CD4-positive, alpha-beta T cell treated with Interleukin-6 for 4 hours (primary cell): Measurements from ENCODE around the gene MGAT5.
"Not testable (repeated sequence)": the region's sequence is repeated elsewhere in the genome, so short reads cannot be mapped to it uniquely, and the experiment has no call there.

ENCODE experiments used
- DNase-seq: peaks from one replicate; pipeline ENCODE4 v3.0.0-alpha.2; 2020; ENCODE audit warnings: mixed read lengths

The MGAT5 gene

DNA sequence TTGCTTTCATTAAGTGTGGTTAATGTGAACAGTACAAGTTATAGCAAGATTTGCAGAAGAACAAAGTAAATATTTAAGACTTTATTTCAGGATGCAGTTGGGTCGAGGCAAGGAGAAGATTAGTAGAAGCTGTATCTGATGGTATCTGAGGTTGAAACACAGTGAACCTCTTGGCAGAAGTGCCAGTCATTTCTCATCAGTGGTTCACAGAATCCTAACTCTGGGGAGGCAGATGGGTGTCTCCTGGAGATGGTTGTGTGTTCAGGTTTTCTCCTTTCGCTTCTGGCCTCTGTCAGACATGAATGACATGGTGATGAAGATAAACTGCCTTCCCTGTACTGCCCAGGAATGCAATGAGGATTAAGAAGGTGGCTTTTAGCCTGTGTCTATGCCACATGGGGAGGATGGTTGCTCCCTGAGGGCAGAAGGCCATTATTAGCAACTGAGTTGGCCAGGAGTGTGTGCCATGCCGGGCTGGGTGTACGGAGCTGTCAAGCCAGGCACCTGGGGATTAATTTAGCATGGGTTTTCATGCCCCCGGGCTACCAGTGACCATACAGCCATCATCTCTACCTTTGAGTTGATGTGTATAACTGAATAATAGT is 28.0 kb downstream of the MGAT5 start:
- DNase-seq = no peak

GRCh38 chr2:134282629-134283400 is 28.9 kb downstream of the MGAT5 start:
- DNase-seq = peak; percentile 51

DNA sequence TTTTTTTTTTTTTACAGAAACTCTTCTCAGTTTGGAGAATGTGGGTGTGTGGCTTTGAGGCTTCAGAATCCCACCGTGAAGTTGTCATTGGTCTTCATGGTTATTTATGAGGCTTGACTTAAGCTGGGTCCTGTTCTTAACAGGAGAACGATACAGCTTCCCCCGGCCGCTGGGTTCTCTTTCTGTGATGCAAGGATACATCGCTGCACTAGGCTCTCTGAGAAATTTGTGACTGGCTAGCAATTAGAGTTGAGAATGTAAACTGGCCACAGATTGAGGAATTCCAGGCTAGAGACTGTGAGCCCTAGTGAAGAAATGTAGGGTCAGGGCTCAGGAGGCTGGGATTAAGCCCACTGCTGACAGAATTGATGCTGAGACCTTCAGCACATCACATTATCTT is 29.8 kb downstream of the MGAT5 start:
- DNase-seq = no peak

DNA sequence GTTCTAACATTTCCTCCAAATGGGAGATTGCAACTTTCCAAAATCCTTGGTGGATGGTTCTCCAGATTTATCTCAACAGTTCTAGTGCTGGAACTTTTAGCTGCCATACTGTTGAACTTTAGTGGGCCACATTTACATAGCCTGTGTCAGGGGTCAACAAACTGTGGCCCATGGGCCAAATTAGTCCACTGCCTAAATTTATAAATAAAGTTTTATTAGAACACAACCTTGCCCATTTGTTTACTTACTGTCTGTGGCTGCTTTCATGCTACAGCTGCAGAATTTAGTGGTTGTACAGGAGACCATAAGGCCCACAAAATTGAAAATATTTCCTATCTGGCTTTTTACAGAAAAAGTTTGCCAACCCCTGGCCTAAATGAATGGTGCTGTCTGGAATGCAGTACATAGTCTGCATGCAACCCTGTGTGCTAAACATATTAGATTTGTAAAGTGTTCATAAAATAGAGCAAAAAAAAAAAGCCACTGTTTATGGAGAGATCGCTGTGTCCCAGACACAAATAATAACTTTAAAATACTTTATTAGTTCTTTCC is 30.3 kb downstream of the MGAT5 start:
- DNase-seq = no peak

- no peak for DNase-seq
Measured at GRCh38 chr2:134287323-134287722, 33.5 kb downstream of the MGAT5 start.

DNA sequence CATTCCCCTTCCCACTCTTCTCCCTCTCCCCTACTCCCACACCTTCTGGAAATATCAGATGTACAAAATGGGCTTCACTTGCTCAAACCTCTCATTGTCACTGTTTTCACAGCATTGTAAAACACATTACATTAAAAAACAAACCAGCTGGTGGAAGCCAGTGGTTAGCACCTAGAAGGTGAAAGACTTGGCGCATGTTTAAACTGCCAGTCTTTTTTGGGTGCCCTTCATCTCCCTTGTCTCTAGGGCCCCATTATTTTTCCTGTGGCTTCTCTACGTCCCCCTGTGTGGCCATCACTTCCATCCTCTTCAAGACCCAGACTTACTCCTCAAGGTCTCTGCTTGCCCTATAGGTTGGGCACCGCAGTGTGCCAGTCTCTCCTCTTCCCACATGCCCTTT is 34.9 kb downstream of the MGAT5 start:
- no peak for DNase-seq

DNA sequence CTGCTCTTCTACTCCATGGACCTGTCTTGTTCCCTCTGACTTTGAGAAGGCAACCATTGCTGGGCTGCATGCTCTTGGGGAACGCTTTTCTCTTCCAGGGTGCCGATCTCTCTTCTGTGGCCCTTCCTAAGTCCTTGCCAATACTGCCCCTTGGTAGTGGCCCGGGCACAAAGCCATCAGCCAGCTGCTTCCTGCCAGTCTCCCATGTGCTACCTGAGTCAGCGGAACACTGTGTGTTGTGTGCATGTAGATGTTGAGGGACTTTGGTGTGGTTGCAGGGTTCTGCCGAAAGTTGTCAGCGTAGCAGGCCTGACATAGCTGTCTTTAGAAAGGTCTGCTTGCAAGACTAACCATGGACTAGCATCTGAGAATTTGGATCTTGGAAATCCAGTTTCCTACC is 35.4 kb downstream of the MGAT5 start:
- peak; percentile 62 for DNase-seq

GRCh38 chr2:134290358-134290757 is 36.5 kb downstream of the MGAT5 start:
- DNase-seq = peak; percentile 27

DNA sequence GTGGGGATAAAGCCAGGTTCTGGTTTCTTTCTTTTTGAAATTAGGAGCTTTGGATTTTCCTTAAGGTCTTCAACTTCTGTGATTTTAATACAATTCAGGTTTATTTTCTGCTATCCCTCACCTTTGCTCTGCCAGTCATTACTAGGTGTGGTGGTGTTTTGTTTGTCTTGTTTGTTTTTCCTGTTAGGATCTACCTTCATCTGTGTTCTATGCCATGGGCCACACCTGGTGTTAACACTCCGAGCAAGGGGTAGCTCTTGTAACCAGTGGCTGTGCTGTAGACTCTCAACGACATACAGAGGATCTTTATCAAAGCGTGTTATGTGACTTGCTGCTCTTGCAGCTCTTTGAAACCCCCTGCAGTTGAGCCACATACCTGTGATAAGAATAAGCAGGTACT is 38.6 kb downstream of the MGAT5 start:
- no peak for DNase-seq

DNA sequence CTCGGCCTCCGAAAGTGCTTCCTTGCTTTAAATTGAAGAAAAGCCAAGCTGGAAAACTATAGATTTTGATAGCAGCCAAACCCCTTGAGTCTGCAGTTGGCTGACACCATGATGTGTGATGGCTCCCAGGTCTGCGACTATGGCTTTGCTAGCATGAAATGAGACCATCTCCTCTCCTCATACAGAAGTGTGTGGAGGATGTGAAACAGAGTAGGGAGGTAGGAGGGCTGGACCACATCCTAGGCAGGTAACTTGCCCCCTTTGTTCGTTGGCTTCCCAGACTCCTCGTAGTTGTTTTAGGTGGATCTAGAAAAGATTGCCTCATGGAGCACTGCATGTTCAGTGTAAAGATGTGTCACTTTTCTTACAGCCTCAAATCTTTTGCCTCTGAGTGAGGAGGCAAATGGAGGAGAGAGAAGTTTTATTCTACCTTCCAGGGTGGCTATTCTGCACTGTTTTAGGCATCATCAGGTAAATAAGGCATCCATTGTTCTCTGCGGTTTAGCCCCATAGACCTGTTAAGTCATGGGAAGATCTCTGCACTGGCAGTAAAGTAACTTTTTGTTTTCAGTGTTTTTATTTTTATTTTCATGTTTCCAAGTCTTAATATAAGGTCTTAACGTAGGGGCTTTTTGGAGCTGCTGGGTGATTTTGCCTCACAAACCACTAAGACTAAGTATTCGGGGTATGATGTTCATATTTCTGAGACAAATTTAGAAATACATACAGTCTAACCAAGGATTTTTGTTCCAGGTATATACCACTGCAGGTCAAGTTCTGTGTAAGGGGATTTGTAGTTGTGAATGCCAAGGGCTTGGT is 40.1 kb downstream of the MGAT5 start:
- DNase-seq = no peak

GRCh38 chr2:134294598-134294997 is 40.7 kb downstream of the MGAT5 start:
- not testable (repeated sequence) for DNase-seq

DNA sequence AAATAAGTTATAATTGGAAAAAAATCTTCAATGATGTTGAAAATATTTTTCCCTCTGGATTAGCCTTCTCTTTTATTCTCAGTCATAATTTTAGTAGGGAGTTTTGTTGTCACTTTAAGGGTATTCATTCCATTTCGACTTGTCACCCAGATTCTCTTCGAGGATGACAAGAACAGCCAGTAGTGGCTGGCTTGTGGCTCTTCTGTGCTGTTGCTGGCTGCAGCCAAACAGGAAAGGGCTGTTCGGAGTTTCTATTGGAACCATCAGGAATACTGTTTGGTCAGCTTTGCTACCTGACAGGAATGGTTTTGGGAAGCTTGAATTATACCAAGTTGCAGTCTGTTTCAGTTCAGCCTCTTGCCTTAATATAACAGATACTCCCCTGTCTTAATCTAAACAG is 41.6 kb downstream of the MGAT5 start:
- no peak for DNase-seq

DNA sequence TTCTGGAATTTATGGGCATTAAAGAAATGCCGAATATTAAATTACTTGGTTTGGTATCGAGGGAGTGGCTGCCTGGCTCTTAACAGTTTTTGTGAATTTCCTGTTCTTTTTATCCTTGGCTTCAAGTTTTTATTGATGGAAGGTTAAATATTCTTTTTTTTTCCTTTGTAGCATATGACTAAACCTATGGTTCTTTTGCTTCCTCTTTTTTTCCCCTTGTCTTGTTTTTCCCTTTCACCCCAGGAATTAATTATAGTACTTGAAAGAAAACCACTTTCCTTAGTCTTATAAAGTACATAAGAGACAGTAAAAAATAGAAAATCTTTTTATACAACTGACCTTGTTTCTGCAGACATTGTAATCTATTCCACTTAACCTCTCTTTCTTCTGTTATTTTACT is 42.4 kb downstream of the MGAT5 start:
- DNase-seq = no peak

GRCh38 chr2:134299334-134299733 is 45.5 kb downstream of the MGAT5 start:
- DNase-seq = no peak

- DNase-seq = no peak
Measured at GRCh38 chr2:134300585-134300984, 46.7 kb downstream of the MGAT5 start.

- no peak for DNase-seq
Measured at GRCh38 chr2:134301099-134301927, 47.4 kb downstream of the MGAT5 start.

DNA sequence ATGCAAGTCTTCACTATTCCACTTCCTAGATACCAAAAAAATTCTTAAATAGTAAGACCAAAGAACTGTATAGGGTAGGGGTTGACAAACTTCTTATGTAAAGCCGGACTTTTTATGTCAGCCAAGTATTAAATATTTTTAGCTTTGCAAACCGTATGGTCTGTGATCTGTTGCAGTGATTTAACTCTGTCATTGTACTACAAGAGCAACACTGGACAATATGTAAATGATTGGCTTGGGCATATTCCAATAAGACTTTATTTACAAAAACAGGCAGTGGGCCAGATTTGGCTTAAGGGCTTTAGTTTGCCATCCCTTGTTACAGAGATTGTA is 48.0 kb downstream of the MGAT5 start:
- DNase-seq = no peak

- no peak for DNase-seq
Measured at GRCh38 chr2:134304394-134305108, 50.7 kb downstream of the MGAT5 start.

- peak; percentile 37 for DNase-seq
Measured at GRCh38 chr2:134305109-134305491, 51.2 kb downstream of the MGAT5 start.

DNA sequence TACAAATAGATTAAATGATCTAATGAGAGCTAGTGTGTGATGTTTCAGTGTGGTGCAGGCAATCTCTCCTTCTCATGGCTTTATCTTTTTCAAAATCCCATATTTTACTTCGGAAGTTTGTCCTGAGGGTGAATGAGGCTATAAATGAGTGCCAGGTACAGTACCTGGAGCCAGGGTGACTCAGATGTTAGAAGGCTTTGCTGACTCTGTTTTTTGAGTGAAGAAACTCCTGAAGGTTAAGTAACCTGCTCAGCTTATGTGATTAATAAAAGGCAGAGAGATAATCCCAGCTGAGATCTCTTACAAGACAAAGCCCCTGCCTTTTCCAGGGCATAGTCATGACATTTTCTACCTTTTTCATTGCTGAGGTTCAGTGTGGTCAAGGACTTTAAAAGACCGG is 52.6 kb downstream of the MGAT5 start:
- no peak for DNase-seq

DNA sequence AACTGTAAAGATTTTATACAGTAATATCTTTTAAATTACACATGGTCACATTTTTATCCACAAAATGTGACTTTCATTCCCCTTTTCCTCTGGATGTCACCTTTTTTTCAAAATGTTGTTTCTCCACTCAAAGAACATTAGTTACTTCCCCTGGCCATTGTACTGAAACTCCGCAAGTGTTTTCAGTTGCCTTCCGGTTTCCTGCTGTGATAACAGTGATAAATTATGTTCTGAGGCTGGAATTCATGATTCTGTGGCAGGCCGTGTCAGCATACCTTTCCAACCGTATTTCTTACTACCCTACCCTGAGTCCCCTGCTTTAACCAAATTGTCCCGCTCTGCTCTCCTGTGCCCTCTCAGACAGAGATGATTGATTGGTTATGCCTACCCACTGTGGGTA is 53.5 kb downstream of the MGAT5 start:
- DNase-seq = no peak
